H1 (cell line): ENCODE data around the gene HS6ST2. TPM values are rescaled to one million over a fixed set of nuclear protein-coding genes. Genes with fewer than 3 reads are reported as not detected.

Experiments used
- CHD1 ChIP-seq: IDR thresholded peaks from 2 replicates; pipeline ENCODE4 v1.6.1; 2012; ENCODE audit warnings: low read depth, low read length, improper control_type of control experiment
- CTCF ChIP-seq, 3 experiments: IDR thresholded peaks; 1 replicate in 2 of 3; 2 replicates in 1 of 3; pipeline versions ENCODE4 v1.5.1 to v1.6.1; 2011; ENCODE audit warnings: low read length in 3 of 3, mild to moderate bottlenecking in 3 of 3, inconsistent platforms in 2 of 3, low read depth in 1 of 3, moderate library complexity in 1 of 3; ENCODE audit not compliant: insufficient read depth in 1 of 3; ENCODE audit errors: control extremely low read depth in 1 of 3
- EGR1 ChIP-seq: IDR thresholded peaks from 2 replicates; pipeline ENCODE4 v1.6.1; 2011; ENCODE audit warnings: low read depth, low read length, borderline replicate concordance
- GABPA ChIP-seq: IDR thresholded peaks from 2 replicates; pipeline ENCODE4 v1.6.1; 2011; ENCODE audit warnings: mild to moderate bottlenecking, low read length, moderate library complexity, borderline replicate concordance; ENCODE audit not compliant: insufficient read depth
- HDAC2 ChIP-seq, 2 experiments: fragments of 300-600 bp in 1 of 2; sonication (generic) in 1 of 2; IDR thresholded peaks; 2 replicates each; pipeline ENCODE4 v1.6.1; 2011 to 2012; ENCODE audit warnings: low read depth in 2 of 2, low read length in 2 of 2, mild to moderate bottlenecking in 2 of 2, moderate library complexity in 2 of 2, borderline replicate concordance in 1 of 2, inconsistent platforms in 1 of 2
- HDAC6 ChIP-seq: IDR thresholded peaks from one replicate; pipeline ENCODE4 v1.7.1; 2012; ENCODE audit warnings: low read depth, mild to moderate bottlenecking, inconsistent platforms, low read length, moderate library complexity
- JUN ChIP-seq: IDR thresholded peaks from 2 replicates; pipeline ENCODE4 v1.6.1; 2011; ENCODE audit warnings: low read depth, mild to moderate bottlenecking, improper control_type of control experiment, low read length
- KDM4A ChIP-seq: IDR thresholded peaks from one replicate; pipeline ENCODE4 v1.7.1; 2012; ENCODE audit warnings: low read depth, mild to moderate bottlenecking, moderate library complexity, low read length, inconsistent platforms; ENCODE audit not compliant: severe bottlenecking
- NRF1 ChIP-seq: IDR thresholded peaks from 2 replicates; pipeline ENCODE4 v1.6.1; 2011; ENCODE audit warnings: mild to moderate bottlenecking, low read depth, low read length, improper control_type of control experiment
- SIX5 ChIP-seq: IDR thresholded peaks from 2 replicates; pipeline ENCODE4 v1.6.1; 2011; ENCODE audit warnings: mild to moderate bottlenecking, low read depth, low read length
- SP2 ChIP-seq: IDR thresholded peaks from 2 replicates; pipeline ENCODE4 v1.6.1; 2012; ENCODE audit warnings: mild to moderate bottlenecking, low read length, inconsistent platforms
- ZNF274 ChIP-seq: IDR thresholded peaks from 2 replicates; pipeline ENCODE4 v1.7.0; 2012; ENCODE audit warnings: low read length, borderline replicate concordance; ENCODE audit errors: extremely low read depth
- polyA plus RNA-seq, 7 experiments: library from polyadenylated mRNA; depleted of rRNA in 3 of 7; stranded (reverse) in 5 of 7; unstranded in 2 of 7; fragments of >200 nt in 5 of 7; fragments of 200-250 nt in 2 of 7; gene quantifications; 1 replicate in 5 of 7; 2 replicates in 1 of 7; 4 replicates in 1 of 7; pipeline versions ENCODE4 v1.2.1 to v1.2.3, GENCODE V29; 2011 to 2013; ENCODE audit warnings: missing spikeins in 2 of 7, mixed read lengths in 2 of 7
- total RNA-seq: library from RNA; stranded (reverse); fragmentation: NEBNext Ultra II Directional; extraction: Animal tissue kit (Norgen Biotek cat#: 25700); gene quantifications from 2 replicates; pipeline ENCODE4 v1.2.1, GENCODE V29; 2021

HS6ST2 gene
- total and polyA plus RNA-seq, 2 of the 8 experiments (the other 6 are each of a cell fraction or from before 2014, with no cell fraction given) = 3.9 TPM

DNA sequence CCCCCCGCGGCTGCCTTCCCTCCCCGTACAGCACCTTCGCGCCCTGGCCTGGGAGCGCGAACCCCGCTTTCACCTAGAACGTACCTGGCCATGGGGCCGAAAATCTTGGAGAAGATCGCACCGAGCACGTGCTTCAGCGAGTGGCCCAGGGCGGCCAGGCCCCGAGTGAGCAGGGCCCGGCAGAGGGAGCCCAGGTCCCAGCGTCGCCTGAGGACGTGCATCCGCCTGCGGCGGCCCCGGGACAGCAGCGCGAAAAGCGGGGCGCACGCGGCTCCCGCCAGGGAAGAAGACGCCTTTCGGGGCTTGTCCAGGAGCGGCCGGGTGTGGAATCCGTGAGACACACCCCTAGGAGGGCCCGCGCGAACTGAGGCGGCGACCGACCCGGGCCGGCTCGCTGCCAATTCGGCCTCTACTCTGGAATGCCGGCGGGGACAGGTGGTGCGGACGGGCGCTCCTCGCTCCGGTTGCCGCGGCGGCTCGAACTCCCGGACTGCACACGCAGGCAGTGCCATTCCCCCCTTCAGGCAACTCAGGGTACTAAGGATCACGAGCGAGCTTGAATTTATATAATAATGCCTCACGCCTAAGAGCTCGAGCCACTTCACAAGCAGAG, at the start of gene HS6ST2 (continued):
- TF ChIP-seq SIX5 = no peak
- TF ChIP-seq CHD1 = no peak
- TF ChIP-seq KDM4A = peak; percentile 73
- no peak for TF ChIP-seq EGR1
- no peak for TF ChIP-seq HDAC2 (IDR thresholded peaks at IDR 0.05; ENCODE audit: borderline replicate concordance in 1 of 2, low read depth in 2 of 2, low read length in 2 of 2)
- TF ChIP-seq JUN = no peak
- peak in 1 of 3 experiments; percentile 10; a peak in 1 of 4 replicates for TF ChIP-seq CTCF (IDR thresholded peaks at IDR 0.05; ENCODE audit: control extremely low read depth in 1 of 3, insufficient read depth in 1 of 3, low read depth in 1 of 3, low read length in 3 of 3)
- TF ChIP-seq GABPA = no peak
- TF ChIP-seq SP2 = no peak
- TF ChIP-seq NRF1 = no peak
- no peak for TF ChIP-seq ZNF274
- TF ChIP-seq HDAC6 = no peak
